HepG2 (cell line): ENCODE data around the gene VWCE. TPM values are rescaled to one million over a fixed set of nuclear protein-coding genes. Genes with fewer than 3 reads are reported as not detected.

ENCODE experiments used
- ELF1 ChIP-seq: sonication (generic); formaldehyde crosslinking; IDR thresholded peaks from 2 replicates; pipeline ENCODE4 v1.4.0; 2020; ENCODE audit warnings: missing genetic modification reagents
- FOXP1 ChIP-seq, 2 experiments: fragments of 450-650 bp in 1 of 2; IDR thresholded peaks; 2 replicates each; pipeline ENCODE4 v1.6.1; 2017 to 2018; ENCODE audit warnings: antibody characterized with exemption in 1 of 2
- GABPA ChIP-seq, 2 experiments: IDR thresholded peaks; 2 replicates each; pipeline ENCODE4 v1.6.1; 2011 to 2016; ENCODE audit warnings: low read depth in 2 of 2, low read length in 1 of 2, missing biosample characterization in 1 of 2, missing genetic modification characterization in 1 of 2
- GLI4 ChIP-seq: sonication (generic); formaldehyde crosslinking; IDR thresholded peaks from 2 replicates; pipeline ENCODE4 v1.5.1; 2020; ENCODE audit warnings: missing genetic modification reagents, mild to moderate bottlenecking, moderate library complexity, borderline replicate concordance
- ISL2 ChIP-seq: sonication (generic); formaldehyde crosslinking; IDR thresholded peaks from 2 replicates; pipeline ENCODE4 v1.5.0; 2020; ENCODE audit warnings: missing genetic modification reagents
- MAZ ChIP-seq, 2 experiments: sonication (generic) in 1 of 2; formaldehyde crosslinking in 1 of 2; IDR thresholded peaks; 2 replicates each; pipeline versions ENCODE4 v1.5.0 to v1.6.1; 2012 to 2020; ENCODE audit warnings: low read depth in 2 of 2, mild to moderate bottlenecking in 2 of 2, borderline replicate concordance in 1 of 2, improper control_type of control experiment in 1 of 2, low read length in 1 of 2, missing genetic modification reagents in 1 of 2, moderate library complexity in 1 of 2
- RFXAP ChIP-seq: sonication (generic); formaldehyde crosslinking; IDR thresholded peaks from 2 replicates; pipeline ENCODE4 v1.4.0; 2020; ENCODE audit warnings: missing genetic modification reagents, borderline replicate concordance
- TEAD2 ChIP-seq: sonication (generic); formaldehyde crosslinking; IDR thresholded peaks from 2 replicates; pipeline ENCODE4 v1.9.0; 2021; ENCODE audit warnings: missing genetic modification reagents
- TGIF2 ChIP-seq: IDR thresholded peaks from 2 replicates; pipeline ENCODE4 v1.6.1; 2016; ENCODE audit warnings: control low read depth, missing compliant biosample characterization
- XBP1 ChIP-seq: sonication (generic); formaldehyde crosslinking; IDR thresholded peaks from 2 replicates; pipeline ENCODE4 v1.5.0; 2020; ENCODE audit warnings: missing genetic modification reagents
- ZBTB10 ChIP-seq: sonication (generic); formaldehyde crosslinking; IDR thresholded peaks from 2 replicates; pipeline ENCODE4 v1.4.0; 2020; ENCODE audit warnings: missing genetic modification reagents, borderline replicate concordance
- ZBTB3 ChIP-seq: sonication (generic); formaldehyde crosslinking; IDR thresholded peaks from 2 replicates; pipeline ENCODE4 v1.4.0; 2020; ENCODE audit warnings: low read depth, mild to moderate bottlenecking, moderate library complexity, missing genetic modification reagents, borderline replicate concordance
- ZFP90 ChIP-seq: sonication (generic); formaldehyde crosslinking; IDR thresholded peaks from 2 replicates; pipeline ENCODE4 v1.8.0; 2022; ENCODE audit warnings: missing genetic modification reagents, mild to moderate bottlenecking, inconsistent platforms, borderline replicate concordance
- ZNF333 ChIP-seq: sonication (generic); formaldehyde crosslinking; IDR thresholded peaks from 2 replicates; pipeline ENCODE4 v1.4.0; 2020; ENCODE audit warnings: mild to moderate bottlenecking, missing genetic modification reagents, borderline replicate concordance
- ZNF33B ChIP-seq: sonication (generic); formaldehyde crosslinking; IDR thresholded peaks from 2 replicates; pipeline ENCODE4 v1.5.1; 2020; ENCODE audit warnings: mild to moderate bottlenecking, missing genetic modification reagents
- ZZZ3 ChIP-seq: sonication (generic); formaldehyde crosslinking; IDR thresholded peaks from 2 replicates; pipeline ENCODE4 v1.4.0; 2020; ENCODE audit warnings: missing genetic modification reagents, mild to moderate bottlenecking, borderline replicate concordance
- polyA plus RNA-seq, 8 experiments: library from polyadenylated mRNA; depleted of rRNA in 3 of 8; stranded (reverse) in 7 of 8; unstranded in 1 of 8; fragments of >200 nt; fragmentation: Illumina TruSeq in 4 of 8; extraction: Trizol in 4 of 8; gene quantifications; 2 replicates each; pipeline versions ENCODE4 v1.2.1 to v1.2.3, GENCODE V29; 2011 to 2016; ENCODE audit warnings: low read depth in 4 of 8, missing spikeins in 1 of 8, mixed read lengths in 1 of 8; ENCODE audit not compliant: insufficient read depth in 1 of 8
- total RNA-seq, 5 experiments: library from RNA; depleted of rRNA; stranded (reverse); fragments of >200 nt; fragmentation: Illumina TruSeq; extraction: Trizol; gene quantifications; 2 replicates each; pipeline ENCODE4 v1.2.3, GENCODE V29; 2016; ENCODE audit warnings: low read depth in 1 of 5
- TF ChIP-seq, protein P1 (sequence below): sonication (generic); formaldehyde crosslinking; IDR thresholded peaks from 2 replicates; pipeline ENCODE4 v1.9.0; 2021; ENCODE audit warnings: missing genetic modification reagents, mild to moderate bottlenecking, borderline replicate concordance
- TF ChIP-seq, protein P2 (sequence below), 2 experiments: fragments of 450-650 bp in 1 of 2; sonication (generic) in 1 of 2; formaldehyde crosslinking; IDR thresholded peaks; 2 replicates each; pipeline versions ENCODE4 v1.5.0 to v1.8.0; 2020 to 2022; ENCODE audit warnings: mild to moderate bottlenecking in 1 of 2, missing genetic modification reagents in 1 of 2
- TF ChIP-seq, protein P3 (sequence below): IDR thresholded peaks from 2 replicates; pipeline ENCODE4 v1.6.1; 2016; ENCODE audit warnings: low read depth, control low read depth
- TF ChIP-seq, protein P4 (sequence below): sonication (generic); formaldehyde crosslinking; IDR thresholded peaks from 2 replicates; pipeline ENCODE4 v1.9.0; 2021; ENCODE audit warnings: missing genetic modification reagents, borderline replicate concordance

VWCE gene
- total and polyA plus RNA-seq, 2 of the 13 experiments (the other 11 are each of a cell fraction or from before 2014, with no cell fraction given) = 27.6 to 58.3 TPM

DNA sequence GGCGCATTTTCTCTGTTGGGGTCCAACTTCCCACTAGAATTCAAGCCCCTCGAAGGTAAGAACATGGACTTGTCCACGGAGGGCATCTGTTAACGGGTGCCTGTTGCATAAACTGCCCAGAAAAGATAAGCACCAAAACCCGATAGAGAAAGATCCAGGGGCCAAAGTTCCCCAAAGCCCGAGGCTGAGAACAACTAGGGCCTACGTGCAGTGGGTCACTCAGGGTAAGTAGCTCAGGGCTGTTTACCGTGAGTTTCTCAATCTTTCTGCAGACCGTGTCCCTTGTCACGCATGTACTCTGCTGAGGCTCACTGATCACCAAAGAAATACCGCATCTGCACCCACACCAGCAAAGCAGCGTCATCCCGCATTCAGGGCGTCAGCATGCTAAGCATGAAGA lies 29.8 kb downstream of the VWCE start (continued):
- TF ChIP-seq ZFP90 (CRISPR knock-in tag) (no peak), GABPA (IDR thresholded peaks at IDR 0.05; ENCODE audit: low read depth, low read length) (no peak), GABPA (CRISPR knock-in tag; IDR thresholded peaks at IDR 0.05; ENCODE audit: low read depth) (no peak; the same call in 1 of the 2 replicates), TEAD2 (CRISPR knock-in tag) (no peak), MAZ (IDR thresholded peaks at IDR 0.05; ENCODE audit: borderline replicate concordance, low read depth, low read length) (no peak), MAZ (CRISPR knock-in tag; IDR thresholded peaks at IDR 0.05; ENCODE audit: low read depth) (no peak), FOXP1 (IDR thresholded peaks at IDR 0.05) (no peak), FOXP1 (CRISPR knock-in tag; IDR thresholded peaks at IDR 0.05) (peak; percentile 66; the same call in 1 of the 2 replicates), ELF1 (no peak), ZZZ3 (0 out of 2 replicates have a peak, but pooled peaks have one; percentile 27), ISL2 (CRISPR knock-in tag) (no peak), RFXAP (no peak), TGIF2 (CRISPR knock-in tag) (no peak), ZBTB10 (CRISPR knock-in tag) (no peak), GLI4 (no peak), ZBTB3 (CRISPR knock-in tag) (no peak), ZNF333 (CRISPR knock-in tag) (no peak), XBP1 (no peak), ZNF33B (CRISPR knock-in tag) (no peak)
- TF ChIP-seq, protein P1, sequence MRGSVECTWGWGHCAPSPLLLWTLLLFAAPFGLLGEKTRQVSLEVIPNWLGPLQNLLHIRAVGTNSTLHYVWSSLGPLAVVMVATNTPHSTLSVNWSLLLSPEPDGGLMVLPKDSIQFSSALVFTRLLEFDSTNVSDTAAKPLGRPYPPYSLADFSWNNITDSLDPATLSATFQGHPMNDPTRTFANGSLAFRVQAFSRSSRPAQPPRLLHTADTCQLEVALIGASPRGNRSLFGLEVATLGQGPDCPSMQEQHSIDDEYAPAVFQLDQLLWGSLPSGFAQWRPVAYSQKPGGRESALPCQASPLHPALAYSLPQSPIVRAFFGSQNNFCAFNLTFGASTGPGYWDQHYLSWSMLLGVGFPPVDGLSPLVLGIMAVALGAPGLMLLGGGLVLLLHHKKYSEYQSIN (CRISPR knock-in tag) = no peak
- TF ChIP-seq, protein P2, sequence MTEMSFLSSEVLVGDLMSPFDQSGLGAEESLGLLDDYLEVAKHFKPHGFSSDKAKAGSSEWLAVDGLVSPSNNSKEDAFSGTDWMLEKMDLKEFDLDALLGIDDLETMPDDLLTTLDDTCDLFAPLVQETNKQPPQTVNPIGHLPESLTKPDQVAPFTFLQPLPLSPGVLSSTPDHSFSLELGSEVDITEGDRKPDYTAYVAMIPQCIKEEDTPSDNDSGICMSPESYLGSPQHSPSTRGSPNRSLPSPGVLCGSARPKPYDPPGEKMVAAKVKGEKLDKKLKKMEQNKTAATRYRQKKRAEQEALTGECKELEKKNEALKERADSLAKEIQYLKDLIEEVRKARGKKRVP (CRISPR knock-in tag; IDR thresholded peaks at IDR 0.05) = no peak
- TF ChIP-seq, protein P3, sequence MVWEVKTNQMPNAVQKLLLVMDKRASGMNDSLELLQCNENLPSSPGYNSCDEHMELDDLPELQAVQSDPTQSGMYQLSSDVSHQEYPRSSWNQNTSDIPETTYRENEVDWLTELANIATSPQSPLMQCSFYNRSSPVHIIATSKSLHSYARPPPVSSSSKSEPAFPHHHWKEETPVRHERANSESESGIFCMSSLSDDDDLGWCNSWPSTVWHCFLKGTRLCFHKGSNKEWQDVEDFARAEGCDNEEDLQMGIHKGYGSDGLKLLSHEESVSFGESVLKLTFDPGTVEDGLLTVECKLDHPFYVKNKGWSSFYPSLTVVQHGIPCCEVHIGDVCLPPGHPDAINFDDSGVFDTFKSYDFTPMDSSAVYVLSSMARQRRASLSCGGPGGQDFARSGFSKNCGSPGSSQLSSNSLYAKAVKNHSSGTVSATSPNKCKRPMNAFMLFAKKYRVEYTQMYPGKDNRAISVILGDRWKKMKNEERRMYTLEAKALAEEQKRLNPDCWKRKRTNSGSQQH (CRISPR knock-in tag) = no peak
- TF ChIP-seq, protein P4, sequence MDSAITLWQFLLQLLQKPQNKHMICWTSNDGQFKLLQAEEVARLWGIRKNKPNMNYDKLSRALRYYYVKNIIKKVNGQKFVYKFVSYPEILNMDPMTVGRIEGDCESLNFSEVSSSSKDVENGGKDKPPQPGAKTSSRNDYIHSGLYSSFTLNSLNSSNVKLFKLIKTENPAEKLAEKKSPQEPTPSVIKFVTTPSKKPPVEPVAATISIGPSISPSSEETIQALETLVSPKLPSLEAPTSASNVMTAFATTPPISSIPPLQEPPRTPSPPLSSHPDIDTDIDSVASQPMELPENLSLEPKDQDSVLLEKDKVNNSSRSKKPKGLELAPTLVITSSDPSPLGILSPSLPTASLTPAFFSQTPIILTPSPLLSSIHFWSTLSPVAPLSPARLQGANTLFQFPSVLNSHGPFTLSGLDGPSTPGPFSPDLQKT = no peak
